GM23338 (cell line): ENCODE measurements around the gene LCE5A. TPM values are rescaled to one million over a fixed set of nuclear protein-coding genes. Genes with fewer than 3 reads are reported as not detected.

Experiments used
- ATAC-seq: fragments of 200-7000 bp; cut with Tn5 transposase; 3 replicates; pipeline ENCODE4 v1.9.1; 2020
- DNase-seq: peaks from one replicate; pipeline ENCODE4 v3.0.0-alpha.2; 2015; ENCODE audit warnings: low spot score
- H2AFZ ChIP-seq: fragments of 200-600 bp; sonication (generic); 2 replicates; pipeline ENCODE4 v1.8.0; 2016; ENCODE audit warnings: antibody characterized with exemption, mild to moderate bottlenecking, moderate library complexity
- H3F3A ChIP-seq: fragments of 200-600 bp; sonication (generic); replicated peaks from 2 replicates; pipeline ENCODE4 v1.8.0; 2017; ENCODE audit warnings: antibody characterized with exemption, mixed run types, low read depth
- H3K27ac ChIP-seq: fragments of 200-600 bp; sonication (generic); 2 replicates; pipeline ENCODE4 v1.6.1; 2016; ENCODE audit warnings: low read depth
- H3K27me3 ChIP-seq: fragments of 200-600 bp; sonication (generic); 2 replicates; pipeline ENCODE4 v1.8.0; 2016; ENCODE audit warnings: mild to moderate bottlenecking, mixed run types, moderate library complexity; ENCODE audit not compliant: insufficient read depth
- H3K36me3 ChIP-seq: fragments of 200-600 bp; sonication (generic); 2 replicates; pipeline ENCODE4 v1.8.0; 2016; ENCODE audit warnings: mild to moderate bottlenecking; ENCODE audit not compliant: insufficient read depth
- H3K4me1 ChIP-seq: fragments of 200-600 bp; sonication (generic); 2 replicates; pipeline ENCODE4 v1.8.0; 2016; ENCODE audit warnings: mild to moderate bottlenecking, moderate library complexity; ENCODE audit not compliant: insufficient read depth
- H3K4me2 ChIP-seq: fragments of 200-600 bp; sonication (generic); 2 replicates; pipeline ENCODE4 v1.7.1; 2017; ENCODE audit warnings: mixed run types
- H3K4me3 ChIP-seq: fragments of 200-600 bp; sonication (generic); 2 replicates; pipeline ENCODE4 v1.6.1; 2016; ENCODE audit warnings: mixed run types
- H3K79me2 ChIP-seq: fragments of 200-600 bp; sonication (generic); replicated peaks from 2 replicates; pipeline ENCODE4 v1.8.0; 2017; ENCODE audit warnings: mild to moderate bottlenecking; ENCODE audit not compliant: insufficient read depth
- H3K9me2 ChIP-seq: fragments of 200-600 bp; sonication (generic); 2 replicates; pipeline ENCODE4 v1.8.0; 2017; ENCODE audit not compliant: insufficient read depth
- H4K20me1 ChIP-seq: fragments of 200-600 bp; sonication (generic); replicated peaks from 2 replicates; pipeline ENCODE4 v1.8.0; 2017; ENCODE audit warnings: mild to moderate bottlenecking; ENCODE audit not compliant: insufficient read depth
- H3K27ac Mint-ChIP-seq: 2 replicates; pipeline ENCODE4 v1.8.0; 2020; ENCODE audit warnings: inconsistent platforms, mild to moderate bottlenecking, moderate library complexity, mixed read lengths
- H3K27me3 Mint-ChIP-seq: 3 replicates; pipeline ENCODE4 v1.8.0; 2022; ENCODE audit warnings: low read depth, mild to moderate bottlenecking, moderate library complexity, mixed read lengths, inconsistent platforms; ENCODE audit not compliant: insufficient read depth, poor library complexity
- H3K36me3 Mint-ChIP-seq: 3 replicates; pipeline ENCODE4 v1.8.0; 2021; ENCODE audit warnings: low read depth, mild to moderate bottlenecking, inconsistent platforms, moderate library complexity, mixed read lengths
- H3K4me1 Mint-ChIP-seq: 3 replicates; pipeline ENCODE4 v1.8.0; 2020; ENCODE audit warnings: mild to moderate bottlenecking, inconsistent platforms, mixed read lengths
- H3K4me3 Mint-ChIP-seq: 3 replicates; pipeline ENCODE4 v1.8.0; 2021; ENCODE audit warnings: moderate library complexity, mild to moderate bottlenecking, inconsistent platforms, mixed read lengths
- H3K9me3 Mint-ChIP-seq: 3 replicates; pipeline ENCODE4 v1.8.0; 2020; ENCODE audit warnings: moderate library complexity, mild to moderate bottlenecking, inconsistent platforms, mixed read lengths
- CREB1 ChIP-seq: fragments of 250-450 bp; sonication (Bioruptor Pico); IDR thresholded peaks from 2 replicates; pipeline ENCODE4 v1.5.0; 2020; ENCODE audit warnings: low read depth, mild to moderate bottlenecking, moderate library complexity
- CTCF ChIP-seq, 2 experiments: fragments of 200-600 bp in 1 of 2; sonication (generic) in 1 of 2; conservative IDR thresholded peaks; 2 replicates each; pipeline versions ENCODE4 v1.5.1 to v1.6.1; 2016 to 2017; ENCODE audit warnings: antibody characterized with exemption in 2 of 2, low read depth in 2 of 2, mild to moderate bottlenecking in 2 of 2, moderate library complexity in 1 of 2
- ETS1 ChIP-seq: IDR thresholded peaks from 2 replicates; pipeline ENCODE4 v1.6.1; 2016; ENCODE audit warnings: antibody characterized with exemption
- EZH2 ChIP-seq: fragments of 200-600 bp; sonication (generic); IDR thresholded peaks from one replicate; pipeline ENCODE4 v1.8.0; 2017; ENCODE audit warnings: antibody characterized with exemption, mild to moderate bottlenecking, low read depth; ENCODE audit not compliant: unreplicated experiment
- EZH2phosphoT487 ChIP-seq: fragments of 200-600 bp; sonication (generic); IDR thresholded peaks from one replicate; pipeline ENCODE4 v1.8.1; 2018; ENCODE audit warnings: antibody characterized with exemption; ENCODE audit not compliant: unreplicated experiment
- JUNB ChIP-seq: IDR thresholded peaks from one replicate; pipeline ENCODE4 v1.6.1; 2016; ENCODE audit warnings: antibody characterized with exemption; ENCODE audit not compliant: unreplicated experiment
- NANOG ChIP-seq: IDR thresholded peaks from 2 replicates; pipeline ENCODE4 v1.6.1; 2016; ENCODE audit warnings: antibody characterized with exemption, borderline replicate concordance
- POLR2AphosphoS5 ChIP-seq: IDR thresholded peaks from 2 replicates; pipeline ENCODE4 v1.6.1; 2016; ENCODE audit warnings: antibody characterized with exemption, low read depth
- REST ChIP-seq: IDR thresholded peaks from one replicate; pipeline ENCODE4 v1.6.1; 2018; ENCODE audit warnings: antibody characterized with exemption; ENCODE audit not compliant: unreplicated experiment
- STAT1 ChIP-seq: IDR thresholded peaks from one replicate; pipeline ENCODE4 v1.6.1; 2016; ENCODE audit warnings: antibody characterized with exemption; ENCODE audit not compliant: unreplicated experiment
- ZNF114 ChIP-seq: fragments of 250-450 bp; sonication (Bioruptor Pico); IDR thresholded peaks from 2 replicates; pipeline ENCODE4 v1.5.0; 2020; ENCODE audit warnings: mild to moderate bottlenecking, moderate library complexity
- ZNF331 ChIP-seq: fragments of 250-450 bp; sonication (Bioruptor Pico); IDR thresholded peaks from 2 replicates; pipeline ENCODE4 v1.5.0; 2020; ENCODE audit warnings: low read depth, mild to moderate bottlenecking, moderate library complexity
- ZNF462 ChIP-seq: fragments of 250-450 bp; sonication (Bioruptor Pico); IDR thresholded peaks from 2 replicates; pipeline ENCODE4 v1.5.0; 2020; ENCODE audit warnings: mild to moderate bottlenecking, moderate library complexity
- polyA plus RNA-seq: library from polyadenylated mRNA; unstranded; fragments of >200 nt; fragmentation: Nextera tagmentation; extraction: Ambion mirVana; gene quantifications from 2 replicates; pipeline ENCODE4 v1.2.1, GENCODE V29; 2016
- total RNA-seq: library from RNA; depleted of rRNA; stranded (reverse); fragments of >200 nt; shearing (Covaris generic); gene quantifications from 2 replicates; pipeline ENCODE4 v1.2.3, GENCODE V29; 2014

Gene LCE5A
- total and polyA plus RNA-seq, 2 experiments from 2014 or later = not detected

GRCh38 chr1:152516082-152516481 lies 5.5 kb downstream of the LCE5A start:
- no peaks in the 10 kb centered on the region for H3K9me3 Mint-ChIP-seq
- DNase-seq = peak; percentile 16
- no peaks in the 10 kb centered on the region for H4K20me1 ChIP-seq
- H3K27me3 Mint-ChIP-seq = peaks cover 25% of the 10 kb centered on the region
- no peaks in the 10 kb centered on the region for H3F3A ChIP-seq
- no peak overlapping the region for H3K27ac ChIP-seq
- no peaks in the 10 kb centered on the region for H3K36me3 ChIP-seq
- no peak for TF ChIP-seq NANOG
- no peak for TF ChIP-seq EZH2phosphoT487
- TF ChIP-seq POLR2AphosphoS5 = no peak
- TF ChIP-seq CTCF (conservative IDR thresholded peaks at IDR 0.05; ENCODE audit: low read depth in 2 of 2) = no peak
- TF ChIP-seq ZNF114 (CRISPR knock-in tag) = no peak
- no peak for TF ChIP-seq EZH2
- no peak for TF ChIP-seq REST
- no peak for TF ChIP-seq ZNF331 (CRISPR knock-in tag)
- TF ChIP-seq CREB1 (CRISPR knock-in tag) = no peak
- no peak for TF ChIP-seq JUNB
- TF ChIP-seq STAT1 = no peak
- no peak for TF ChIP-seq ZNF462 (CRISPR knock-in tag)
- no peak for TF ChIP-seq ETS1
- H3K27me3 ChIP-seq = peaks cover 41% of the 10 kb centered on the region
- peak overlapping the region; percentile 52 for H3K4me3 ChIP-seq
- no peak overlapping the region for H3K27ac Mint-ChIP-seq
- peaks cover 6% of the 10 kb centered on the region; the same call in 2 of the 3 replicates for H3K4me1 Mint-ChIP-seq
- H3K79me2 ChIP-seq = no peaks in the 10 kb centered on the region
- H3K9me2 ChIP-seq = no peaks in the 10 kb centered on the region
- peak overlapping the region; percentile 99; the same call in 1 of the 2 replicates for H2AFZ ChIP-seq
- H3K4me3 Mint-ChIP-seq = peak overlapping the region; percentile 68; the same call in 2 of the 3 replicates
- H3K4me1 ChIP-seq = peaks cover 3% of the 10 kb centered on the region; the same call in 1 of the 2 replicates
- H3K36me3 Mint-ChIP-seq = no peaks in the 10 kb centered on the region
- peak overlapping the region; percentile 83 for H3K4me2 ChIP-seq
- ATAC-seq = peak; percentile 50
